OCI-LY1 (cell line): ENCODE data around the gene PRR33.
"Not testable (repeated sequence)": the region's sequence is repeated elsewhere in the genome, so short reads cannot be mapped to it uniquely, and the experiment has no call there.

Source experiments
- H2AFZ ChIP-seq: fragments of 200-600 bp; sonication (generic), shearing (Covaris generic); 2 replicates; pipeline ENCODE4 v1.6.0; 2014; ENCODE audit warnings: antibody characterized with exemption, mild to moderate bottlenecking, low read length
- H3F3A ChIP-seq: fragments of 200-600 bp; sonication (generic), shearing (Covaris generic); 2 replicates; pipeline ENCODE4 v1.6.0; 2014; ENCODE audit warnings: mild to moderate bottlenecking, antibody characterized with exemption, low read length, moderate library complexity; ENCODE audit not compliant: insufficient read depth
- H3K27ac ChIP-seq: fragments of 200-600 bp; sonication (generic); 2 replicates; pipeline ENCODE4 v1.5.1; 2014; ENCODE audit warnings: low read length, mixed run types, mild to moderate bottlenecking, low read depth; ENCODE audit not compliant: poor library complexity, severe bottlenecking
- H3K27me3 ChIP-seq: fragments of 200-600 bp; sonication (generic); 2 replicates; pipeline ENCODE4 v1.6.0; 2014; ENCODE audit warnings: antibody characterized with exemption, mild to moderate bottlenecking, low read length, moderate library complexity; ENCODE audit not compliant: insufficient read depth
- H3K36me3 ChIP-seq: fragments of 200-600 bp; sonication (generic); 2 replicates; pipeline ENCODE4 v1.6.1; 2014; ENCODE audit warnings: mild to moderate bottlenecking, antibody characterized with exemption, low read length, moderate library complexity, mixed read lengths; ENCODE audit not compliant: insufficient read depth
- H3K4me1 ChIP-seq: fragments of 200-600 bp; sonication (generic); 2 replicates; pipeline ENCODE4 v1.5.1; 2014; ENCODE audit warnings: mild to moderate bottlenecking, low read length, moderate library complexity; ENCODE audit not compliant: insufficient read depth, severe bottlenecking
- H3K4me2 ChIP-seq: fragments of 200-600 bp; sonication (generic), shearing (Covaris generic); 2 replicates; pipeline ENCODE4 v1.6.1; 2014; ENCODE audit warnings: low read length
- H3K4me3 ChIP-seq: fragments of 200-600 bp; sonication (generic); 2 replicates; pipeline ENCODE4 v1.5.1; 2014; ENCODE audit warnings: low read length, low read depth, mild to moderate bottlenecking, mixed read lengths; ENCODE audit not compliant: poor library complexity, severe bottlenecking
- H3K79me2 ChIP-seq: fragments of 200-600 bp; shearing (Covaris generic); 2 replicates; pipeline ENCODE4 v1.6.1; 2016; ENCODE audit warnings: mixed run types, low read length, mixed read lengths; ENCODE audit not compliant: insufficient read depth
- H3K9ac ChIP-seq: fragments of 200-600 bp; sonication (generic), shearing (Covaris generic); 2 replicates; pipeline ENCODE4 v1.6.1; 2014; ENCODE audit warnings: mild to moderate bottlenecking, low read length, mixed read lengths
- H3K9me2 ChIP-seq: fragments of 200-600 bp; sonication (generic), shearing (Covaris generic); 2 replicates; pipeline ENCODE4 v1.6.1; 2014; ENCODE audit warnings: low read depth, mild to moderate bottlenecking, low read length, mixed read lengths
- H3K9me3 ChIP-seq: fragments of 200-600 bp; shearing (Covaris generic); 2 replicates; pipeline ENCODE4 v1.6.1; 2014; ENCODE audit warnings: low read length, mixed read lengths
- H4K20me1 ChIP-seq: fragments of 200-600 bp; sonication (generic), shearing (Covaris generic); 2 replicates; pipeline ENCODE4 v1.6.0; 2016; ENCODE audit warnings: mild to moderate bottlenecking, low read length; ENCODE audit not compliant: insufficient read depth
- EZH2 ChIP-seq: fragments of 200-600 bp; sonication (generic), shearing (Covaris generic); IDR thresholded peaks from 2 replicates; pipeline ENCODE4 v1.8.0; 2017; ENCODE audit warnings: borderline replicate concordance, mixed run types, mild to moderate bottlenecking, antibody characterized with exemption, low read length, moderate library complexity, mixed read lengths
- TF ChIP-seq, protein P1 (sequence below): fragments of 200-600 bp; sonication (generic), shearing (Covaris generic); IDR thresholded peaks from 2 replicates; pipeline ENCODE4 v1.5.1; 2017; ENCODE audit warnings: mild to moderate bottlenecking, antibody characterized with exemption, low read length, moderate library complexity, mixed read lengths

PRR33 gene

GRCh38 chr11:1878137-1879031, 13.3 kb downstream of the PRR33 start:
- Histone ChIP-seq H3K79me2 (no peaks in the 10 kb centered on the region), H2AFZ (no peak overlapping the region), H3K36me3 (peaks cover 7% of the 10 kb centered on the region; the same call in 1 of the 2 replicates), H3F3A (no peaks in the 10 kb centered on the region), H3K4me3 (no peak overlapping the region), H3K27ac (no peak overlapping the region), H3K9me2 (no peaks in the 10 kb centered on the region), H3K9me3 (no peaks in the 10 kb centered on the region), H3K27me3 (no peaks in the 10 kb centered on the region), H3K9ac (no peak overlapping the region), H4K20me1 (no peaks in the 10 kb centered on the region), H3K4me1 (peaks cover 7% of the 10 kb centered on the region), H3K4me2 (no peak overlapping the region)
- no peak for TF ChIP-seq EZH2
- TF ChIP-seq, protein P1, sequence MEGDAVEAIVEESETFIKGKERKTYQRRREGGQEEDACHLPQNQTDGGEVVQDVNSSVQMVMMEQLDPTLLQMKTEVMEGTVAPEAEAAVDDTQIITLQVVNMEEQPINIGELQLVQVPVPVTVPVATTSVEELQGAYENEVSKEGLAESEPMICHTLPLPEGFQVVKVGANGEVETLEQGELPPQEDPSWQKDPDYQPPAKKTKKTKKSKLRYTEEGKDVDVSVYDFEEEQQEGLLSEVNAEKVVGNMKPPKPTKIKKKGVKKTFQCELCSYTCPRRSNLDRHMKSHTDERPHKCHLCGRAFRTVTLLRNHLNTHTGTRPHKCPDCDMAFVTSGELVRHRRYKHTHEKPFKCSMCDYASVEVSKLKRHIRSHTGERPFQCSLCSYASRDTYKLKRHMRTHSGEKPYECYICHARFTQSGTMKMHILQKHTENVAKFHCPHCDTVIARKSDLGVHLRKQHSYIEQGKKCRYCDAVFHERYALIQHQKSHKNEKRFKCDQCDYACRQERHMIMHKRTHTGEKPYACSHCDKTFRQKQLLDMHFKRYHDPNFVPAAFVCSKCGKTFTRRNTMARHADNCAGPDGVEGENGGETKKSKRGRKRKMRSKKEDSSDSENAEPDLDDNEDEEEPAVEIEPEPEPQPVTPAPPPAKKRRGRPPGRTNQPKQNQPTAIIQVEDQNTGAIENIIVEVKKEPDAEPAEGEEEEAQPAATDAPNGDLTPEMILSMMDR, result no peak

GRCh38 chr11:1877211-1878136, 14.2 kb downstream of the PRR33 start:
- no peaks in the 10 kb centered on the region for H3K27me3 ChIP-seq
- H4K20me1 ChIP-seq, result no peaks in the 10 kb centered on the region
- H3K9me3 ChIP-seq, result no peaks in the 10 kb centered on the region
- TF ChIP-seq, protein P1, result no peak
- TF ChIP-seq EZH2, result no peak
- H3K27ac ChIP-seq, result no peak overlapping the region
- H3K79me2 ChIP-seq, result no peaks in the 10 kb centered on the region
- no peaks in the 10 kb centered on the region for H3K36me3 ChIP-seq
- no peaks in the 10 kb centered on the region for H3F3A ChIP-seq
- no peak overlapping the region for H3K4me3 ChIP-seq
- H3K4me2 ChIP-seq, result no peak overlapping the region
- no peaks in the 10 kb centered on the region for H3K9me2 ChIP-seq
- H2AFZ ChIP-seq, result no peak overlapping the region
- peaks cover 7% of the 10 kb centered on the region for H3K4me1 ChIP-seq
- no peak overlapping the region for H3K9ac ChIP-seq

GRCh38 chr11:1876361-1877063, 15.2 kb downstream of the PRR33 start:
- TF ChIP-seq, protein P1, result peak; percentile 67
- TF ChIP-seq EZH2, result no peak
- Histone ChIP-seq H3K9me3 (no peaks in the 10 kb centered on the region), H3K4me3 (no peak overlapping the region), H3K4me1 (peaks cover 2% of the 10 kb centered on the region), H3K9me2 (no peaks in the 10 kb centered on the region), H4K20me1 (no peaks in the 10 kb centered on the region), H3F3A (no peaks in the 10 kb centered on the region), H2AFZ (no peak overlapping the region), H3K36me3 (no peaks in the 10 kb centered on the region), H3K4me2 (no peak overlapping the region), H3K9ac (no peak overlapping the region), H3K27ac (no peak overlapping the region), H3K27me3 (no peaks in the 10 kb centered on the region), H3K79me2 (no peaks in the 10 kb centered on the region)

DNA sequence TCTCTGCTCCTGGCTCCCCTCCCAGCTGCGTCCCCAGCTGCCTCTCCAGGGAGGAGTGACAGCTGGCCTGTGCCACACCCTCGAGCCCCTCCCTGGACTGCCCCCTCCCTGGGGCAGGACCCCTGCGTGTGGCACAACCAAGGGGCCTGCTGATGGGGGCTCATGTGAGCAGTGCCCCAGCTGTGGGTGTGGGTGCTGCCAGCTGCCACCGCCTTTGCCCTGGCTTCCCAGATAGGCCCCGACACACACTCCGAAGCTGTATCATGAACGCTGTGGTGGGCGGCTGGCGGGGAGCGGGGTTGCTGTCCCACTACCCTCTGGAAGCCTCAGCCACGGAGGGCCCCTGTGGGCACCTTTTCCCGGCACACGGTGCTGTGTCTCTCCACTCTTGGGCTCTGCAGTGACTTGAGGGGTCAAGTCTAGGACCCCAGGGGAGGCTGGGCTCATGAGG, 15.8 kb downstream of the PRR33 start:
- not testable (repeated sequence) for H3K79me2 ChIP-seq, H3K27ac ChIP-seq, H3F3A ChIP-seq, H3K4me2 ChIP-seq, H3K9me2 ChIP-seq, H4K20me1 ChIP-seq, H3K27me3 ChIP-seq, H3K4me1 ChIP-seq, H3K36me3 ChIP-seq, H2AFZ ChIP-seq, H3K9ac ChIP-seq, H3K4me3 ChIP-seq, H3K9me3 ChIP-seq
